Pancreas (tissue), 10 donors: ENCODE data around the gene POLR3E. TPM values are rescaled to one million over a fixed set of nuclear protein-coding genes. Genes with fewer than 3 reads are reported as not detected.

ENCODE experiments used
- ATAC-seq, 4 donors: fragments of 200-7000 bp; cut with Tn5 transposase; one replicate each; pipeline versions ENCODE4 v1.8.0 to v1.9.1; 2020; ENCODE audit warnings: mild to moderate bottlenecking in 4 of 4, moderate library complexity in 4 of 4
- DNase-seq, 6 donors: peaks; one replicate each; pipeline ENCODE4 v3.0.0-alpha.2; 2020
- FAIRE-seq: peaks from 2 replicates; lab custom pipeline; 2012; peaks lifted over from hg19 to GRCh38; lab: Jason Lieb, UNC
- H3K27ac ChIP-seq, 4 donors: fragments of 200-600 bp; sonication (generic); 1 replicate in 3 of 4; 2 replicates in 1 of 4; pipeline versions ENCODE4 v1.5.0 to v1.8.0; 2020
- H3K27me3 ChIP-seq, 4 donors: fragments of 200-600 bp; one replicate each; pipeline ENCODE4 v1.8.0; 2021
- H3K36me3 ChIP-seq, 3 donors: fragments of 200-600 bp; sonication (generic) in 1 of 3; one replicate each; pipeline versions ENCODE4 v1.5.0 to v1.8.0; 2020 to 2021
- H3K4me1 ChIP-seq, 3 donors: fragments of 200-600 bp; one replicate each; pipeline ENCODE4 v1.8.0; 2021
- H3K4me3 ChIP-seq, 4 donors: fragments of 200-600 bp; sonication (generic) in 2 of 4; one replicate each; pipeline versions ENCODE4 v1.5.0 to v1.8.0; 2020 to 2021
- H3K9me3 ChIP-seq, 4 donors: fragments of 200-600 bp; one replicate each; pipeline ENCODE4 v1.8.0; 2021
- CTCF ChIP-seq, 4 donors: fragments of 200-600 bp; sonication (generic) in 3 of 4; IDR thresholded peaks; one replicate each; pipeline versions ENCODE4 v1.5.0 to v1.8.0; 2021; ENCODE audit warnings: antibody characterized with exemption in 4 of 4
- WGBS, 2 donors: extraction: QIAGEN DNeasy Blood & Tissue Kit; methylation state at CpG; one replicate each; pipeline ENCODE4 v1.1.7; 2013; 5-methylcytosine and 5-hydroxymethylcytosine counted together
- intact Hi-C, 3 donors: fragments of 100-400 bp; cut with DNase I; formaldehyde crosslinking; loops; one replicate each; pipeline versions ENCODE4 v1.11.1 to v1.14.2; 2022
- polyA plus RNA-seq, 2 donors: library from polyadenylated mRNA; stranded (reverse); fragments of 200-250 nt; gene quantifications; one replicate each; pipeline ENCODE4 v1.2.3, GENCODE V29; 2013
- total RNA-seq, 6 donors: library from RNA; stranded (reverse); fragmentation: NEBNext Ultra II Directional in 4 of 6; extraction: Animal tissue kit (Norgen Biotek cat#: 25700) in 4 of 6; gene quantifications; one replicate each; pipeline versions ENCODE4 v1.2.1 to v1.2.4, GENCODE V29; 2021 to 2023
- donor health status: healthy with polysubstance abuse.
- donor health status: DM: no; HTN: no; CAD: no; lungs with moderate emphysema.
- donor health status: DM: no; HTN: no; CAD: no.
- donor health status: control.
- donor health status: control.
- donor health status: Bipolar disorder and iron deficiency.
- donor health status: DM: yes; HTN: yes; CAD: no.
- donor health status: DM: no; HTN: no; CAD: no.
- donor health status: DM: no; HTN: no; CAD: no.
- donor health status: DM: yes; HTN: yes; CAD: no.

The POLR3E gene
- total and polyA plus RNA-seq, 8 donors: 26.3 to 38.3 (median 30.5) TPM

GRCh38 chr16:22285080-22285479 is 12.1 kb upstream of the POLR3E start:
- Histone ChIP-seq H3K27ac (no peak overlapping the region), H3K36me3 (peaks cover 6 to 44% (median 7%) of the 10 kb centered on the region in 3 donors), H3K4me3 (no peak overlapping the region), H3K4me1 (no peaks in the 10 kb centered on the region), H3K27me3 (no peaks in the 10 kb centered on the region), H3K9me3 (no peaks in the 10 kb centered on the region)
- intact Hi-C loops: loop anchor here in 1 of 3 donors (10.0 kb wide), 1 partner anchor 70 kb away; no protein-coding TSS in a partner anchor
- DNase-seq (no peak), ATAC-seq (no peak), FAIRE-seq (no peak)
- WGBS, 2 donors: 87 to 93% methylated on average over 6 of the region's 6 CpGs
- TF ChIP-seq CTCF (IDR thresholded peaks at IDR 0.05): no peak

DNA sequence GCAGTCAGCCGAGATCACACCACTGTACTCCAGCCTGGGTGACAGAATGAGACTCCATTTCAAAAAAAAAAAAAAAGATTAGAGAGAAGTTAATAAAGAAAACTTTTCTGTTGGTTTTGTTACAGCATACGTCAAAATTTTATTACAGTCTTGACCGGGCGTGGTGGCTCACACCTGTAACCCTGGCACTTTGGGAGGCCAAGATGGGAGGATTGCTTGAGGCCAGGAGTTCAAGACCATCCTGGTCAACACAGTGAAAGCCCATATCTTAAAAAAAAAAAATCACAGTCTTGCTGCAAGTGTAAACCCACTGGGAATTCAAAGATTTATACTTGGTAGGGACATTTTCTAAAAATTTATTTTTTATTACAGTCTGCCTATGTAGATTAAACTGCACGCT is 6.2 kb upstream of the POLR3E start:
- no peaks in the 10 kb centered on the region for H3K9me3 ChIP-seq
- DNase-seq (no peak), ATAC-seq (no peak), FAIRE-seq (no peak)
- peaks cover 0 to 2% (median 0%) of the 10 kb centered on the region in 4 donors for H3K27me3 ChIP-seq
- H3K27ac ChIP-seq: no peak overlapping the region
- TF ChIP-seq CTCF (IDR thresholded peaks at IDR 0.05): no peak
- intact Hi-C loops: loop anchor here in 2 of 3 donors (5.0 to 10.0 kb wide), 2 partner anchors 84 to 286 kb away; partner anchors contain the start of genes EEF2K (in 1 of the 2), MOSMO (in 1 of the 2) and PDZD9 (in 1 of the 2)
- peaks cover 0 to under 1% (median 0%) of the 10 kb centered on the region in 3 donors for H3K4me1 ChIP-seq
- H3K4me3 ChIP-seq: no peak overlapping the region
- WGBS, 2 donors: 91 to 96% methylated on average over 5 of the region's 5 CpGs
- H3K36me3 ChIP-seq: no peaks in the 10 kb centered on the region

GRCh38 chr16:22291860-22292318 is 5.3 kb upstream of the POLR3E start:
- Histone ChIP-seq H3K4me3 (no peak overlapping the region), H3K27ac (no peak overlapping the region), H3K4me1 (peaks cover 0 to 3% (median 0%) of the 10 kb centered on the region in 3 donors), H3K27me3 (peaks cover 0 to 2% (median 0%) of the 10 kb centered on the region in 4 donors), H3K9me3 (no peaks in the 10 kb centered on the region), H3K36me3 (no peaks in the 10 kb centered on the region)
- ATAC-seq: no peak
- DNase-seq: no peak
- intact Hi-C loops: loop anchor here in 2 of 3 donors (5.0 to 10.0 kb wide), 2 partner anchors 85 to 287 kb away; partner anchors contain the start of genes EEF2K (in 1 of the 2), MOSMO (in 1 of the 2) and PDZD9 (in 1 of the 2)
- 67 to 73% methylated on average over 4 of the region's 4 CpGs for WGBS, 2 donors
- TF ChIP-seq CTCF (IDR thresholded peaks at IDR 0.05): no peak
- no peak for FAIRE-seq

GRCh38 chr16:22292320-22292719 is 4.9 kb upstream of the POLR3E start:
- Histone ChIP-seq H3K9me3 (no peaks in the 10 kb centered on the region), H3K27me3 (peaks cover 0 to 2% (median 0%) of the 10 kb centered on the region in 4 donors), H3K4me1 (peaks cover 0 to 3% (median 0%) of the 10 kb centered on the region in 3 donors), H3K27ac (no peak overlapping the region), H3K36me3 (no peaks in the 10 kb centered on the region), H3K4me3 (no peak overlapping the region)
- ATAC-seq (no peak), DNase-seq (no peak), FAIRE-seq (no peak)
- intact Hi-C loops: loop anchor here in 2 of 3 donors (5.0 to 10.0 kb wide), 2 partner anchors 85 to 288 kb away; partner anchors contain the start of genes EEF2K (in 1 of the 2), MOSMO (in 1 of the 2) and PDZD9 (in 1 of the 2)
- no peak for TF ChIP-seq CTCF (IDR thresholded peaks at IDR 0.05)
